Fibroblast of the conjunctiva (primary cell): ENCODE results near the gene EIF3A.

Source experiments
- DNase-seq: peaks from one replicate; pipeline ENCODE4 v3.0.0-alpha.2; 2010; ENCODE audit warnings: low read depth

The EIF3A gene

GRCh38 chr10:119003572-119004289 is 76.9 kb downstream of the EIF3A start:
- DNase-seq: no peak

- DNase-seq: no peak
Measured at GRCh38 chr10:119001717-119002500, 78.7 kb downstream of the EIF3A start.

GRCh38 chr10:118998183-118998582 is 82.4 kb downstream of the EIF3A start:
- no peak for DNase-seq

- no peak for DNase-seq
Measured at GRCh38 chr10:118997379-118997778, 83.2 kb downstream of the EIF3A start.

- no peak for DNase-seq
Measured at GRCh38 chr10:118995739-118996138, 84.9 kb downstream of the EIF3A start.

GRCh38 chr10:118994321-118994720 is 86.3 kb downstream of the EIF3A start:
- no peak for DNase-seq

GRCh38 chr10:118993214-118993613 is 87.4 kb downstream of the EIF3A start:
- no peak for DNase-seq

GRCh38 chr10:118992496-118992895 is 88.1 kb downstream of the EIF3A start:
- DNase-seq: no peak

- no peak for DNase-seq
Measured at GRCh38 chr10:118990326-118990725, 90.3 kb downstream of the EIF3A start.

- DNase-seq: no peak
Measured at GRCh38 chr10:118986815-118987790, 93.5 kb downstream of the EIF3A start.

GRCh38 chr10:118985576-118985975 is 95.0 kb downstream of the EIF3A start:
- no peak for DNase-seq
